ENCODE measurements around the gene DNAJB1. TPM values are rescaled to one million over a fixed set of nuclear protein-coding genes. Genes with fewer than 3 reads are reported as not detected.

DNAJB1 gene
- total and polyA plus RNA-seq, 10 of the 15 experiments (the other 5 are each of a cell fraction or from before 2014, with no cell fraction given): 4.8 to 65.8 (median 34.9) TPM

DNA sequence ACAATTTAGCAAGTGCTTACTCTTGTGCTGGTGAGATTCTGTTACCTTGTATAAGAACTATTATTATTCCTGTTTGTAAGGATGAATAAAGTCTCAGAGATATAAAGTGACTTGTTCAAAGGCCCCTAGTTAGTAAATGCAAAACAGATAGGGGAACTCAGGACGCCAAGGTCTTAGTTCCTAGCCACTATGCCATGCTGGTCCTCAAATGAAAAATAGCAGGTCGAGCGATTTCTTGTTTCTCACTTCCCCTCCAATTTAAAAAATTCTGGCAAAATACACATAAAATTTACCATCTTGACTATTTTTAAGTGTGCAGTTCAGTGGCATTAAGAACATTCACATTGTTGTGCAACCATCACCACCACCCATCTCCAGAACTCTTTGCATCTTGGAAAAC lies 12.3 kb upstream of the DNAJB1 start:
- DNase-seq (ENCODE audit: low read depth, low spot score) (no peak), ATAC-seq (no peak), FAIRE-seq (no peak)
- no peak overlapping the region for H2AFZ ChIP-seq (ENCODE audit: control insufficient read depth, low read depth, low read length)
- in situ Hi-C loops (cut with MboI): no loop called here
- peaks cover 5% of the 10 kb centered on the region; the same call in 1 of the 2 replicates for H3K4me1 ChIP-seq (ENCODE audit: control insufficient read depth, insufficient read depth, low read length)
- 18% methylated on average over 3 of the region's 3 CpGs for WGBS (ENCODE audit: insufficient coverage, insufficient replicate concordance, low lambda C conversion rate, missing lambda C conversion rate)
- ChIA-PET RAD21 (ENCODE audit: unreplicated experiment) (no interaction called here), POLR2A (interaction anchor here (2.1 kb wide), 1 partner anchor 12 kb away, joined by 12 read pairs; the partner anchor contains the start of gene DNAJB1), CTCF (interaction anchor here (1.4 kb wide), 1 partner anchor 13 kb away, joined by 5 read pairs; the partner anchor contains the start of gene DNAJB1), SMC1A (ENCODE audit: uncharacterized antibody, unreplicated experiment) (interaction anchor here (1.0 kb wide), 1 partner anchor 27 kb away, joined by 3 read pairs; no protein-coding TSS in a partner anchor)
- H3K27ac ChIP-seq (ENCODE audit: control insufficient read depth, insufficient read depth): peak overlapping the region; percentile 80; the same call in 1 of the 2 replicates
- no peak for TF ChIP-seq TAF1 (IDR thresholded peaks at IDR 0.05; ENCODE audit: borderline replicate concordance, low read depth, low read length)
- no peak for TF ChIP-seq POU2F2 (IDR thresholded peaks at IDR 0.05; ENCODE audit: borderline replicate concordance, low read depth, low read length)
- TF ChIP-seq SMARCA5 (IDR thresholded peaks at IDR 0.05): no peak
- TF ChIP-seq POLR2A (IDR thresholded peaks at IDR 0.05; ENCODE audit: low read depth, low read length): no peak
- TF ChIP-seq MYC (IDR thresholded peaks at IDR 0.05; ENCODE audit: insufficient read depth, insufficient read length, insufficient replicate concordance, low read length, severe bottlenecking): no peak
- TF ChIP-seq SPI1 (IDR thresholded peaks at IDR 0.05; ENCODE audit: borderline replicate concordance, insufficient read depth, low read depth, low read length): peak; percentile 57; the same call in 1 of the 2 replicates
- no peak for TF ChIP-seq STAT1 (conservative IDR thresholded peaks at IDR 0.05)
- TF ChIP-seq EP300 (IDR thresholded peaks at IDR 0.05; ENCODE audit: borderline replicate concordance in 1 of 2, control insufficient read depth in 1 of 2, low read depth in 2 of 2, low read length in 2 of 2): no peak
- no peak for TF ChIP-seq SMAD1 (IDR thresholded peaks at IDR 0.05; ENCODE audit: low read depth, partially characterized antibody)
- H3K27me3 ChIP-seq (replicated peaks in 1 of 2; ENCODE audit: control insufficient read depth in 2 of 2, insufficient read depth in 2 of 2, low read length in 1 of 2): no peaks in the 10 kb centered on the region
- peak overlapping the region; percentile 79; the same call in 1 of the 2 replicates for H3K9ac ChIP-seq (ENCODE audit: control insufficient read depth, insufficient read depth, low read length)
- intact Hi-C loops (cut with micrococcal nuclease; ENCODE audit: unreplicated experiment): no loop called here
- peaks cover 16% of the 10 kb centered on the region for H3K79me2 ChIP-seq (ENCODE audit: control insufficient read depth, insufficient read depth, low read length)
- no peaks in the 10 kb centered on the region for H4K20me1 ChIP-seq (ENCODE audit: control insufficient read depth, insufficient read depth)
- no TSS peak for BruUV-seq (replicated peaks)
- no peaks in the 10 kb centered on the region for H3K9me3 ChIP-seq (replicated peaks; ENCODE audit: control insufficient read depth, insufficient read depth, low read length)
- H3K4me3 ChIP-seq: peak overlapping the region; percentile 79; the same call in 1 of the 2 replicates
- peak overlapping the region; percentile 66 for H3K4me2 ChIP-seq (ENCODE audit: control insufficient read depth, insufficient read depth)
- H3K36me3 ChIP-seq (ENCODE audit: control insufficient read depth in 2 of 2, insufficient read depth in 2 of 2, low read length in 1 of 2): peaks cover 0 to 5% of the 10 kb centered on the region in 2 experiments; a peak in 1 of 4 replicates
